IMR-90 (cell line): ENCODE measurements around the gene MEPCE. TPM values are rescaled to one million over a fixed set of nuclear protein-coding genes. Genes with fewer than 3 reads are reported as not detected.

Source experiments
- ATAC-seq: fragments of 200-7000 bp; cut with Tn5 transposase; 2 replicates; pipeline ENCODE4 v1.9.1; 2020; ENCODE audit warnings: low read depth, mild to moderate bottlenecking, moderate library complexity
- BruUV-seq: library from RNA; stranded (reverse); fragments of 400-500 nt; replicated peaks from 2 replicates; lab custom pipeline; 2021; lab: Mats Ljungman, UMichigan
- CTCF ChIA-PET: fragments of 300-600 bp; formaldehyde crosslinking; extraction: SDS; loops from one replicate; lab custom pipeline; 2021; ENCODE audit warnings: antibody characterized with exemption; lab: Yijun Ruan, JAX
- POLR2A ChIA-PET: fragments of 300-600 bp; sonication (Branson Sonifier 250); formaldehyde crosslinking; loops from one replicate; lab custom pipeline; 2022; ENCODE audit warnings: antibody characterized with exemption; ENCODE audit not compliant: unreplicated experiment; lab: Charles Lee
- DNase-seq: peaks from one replicate; pipeline ENCODE4 v3.0.0; 2013
- H2AFZ ChIP-seq: replicated peaks from 2 replicates; pipeline ENCODE3; 2013; ENCODE audit warnings: low read length, mild to moderate bottlenecking; ENCODE audit not compliant: poor library complexity
- H2AK5ac ChIP-seq: 2 replicates; pipeline ENCODE4 v1.6.1; 2013; ENCODE audit warnings: low read depth, low read length, inconsistent platforms
- H2AK9ac ChIP-seq: replicated peaks from 2 replicates; pipeline ENCODE3; 2013; ENCODE audit warnings: mild to moderate bottlenecking, low read depth, low read length, moderate library complexity; ENCODE audit not compliant: poor library complexity
- H2BK120ac ChIP-seq: 2 replicates; pipeline ENCODE4 v1.6.1; 2013; ENCODE audit warnings: low read depth, low read length, inconsistent platforms
- H2BK15ac ChIP-seq: 3 replicates; pipeline ENCODE4 v1.6.1; 2013; ENCODE audit warnings: low read depth, low read length, inconsistent platforms
- H2BK20ac ChIP-seq: 2 replicates; pipeline ENCODE4 v1.6.1; 2013; ENCODE audit warnings: low read depth, mild to moderate bottlenecking, inconsistent platforms, low read length, moderate library complexity
- H2BK5ac ChIP-seq: 2 replicates; pipeline ENCODE4 v1.6.1; 2013; ENCODE audit warnings: mild to moderate bottlenecking, low read depth, low read length, inconsistent platforms; ENCODE audit not compliant: poor library complexity, severe bottlenecking
- H3K14ac ChIP-seq: replicated peaks from 2 replicates; pipeline ENCODE4 v1.6.1; 2013; ENCODE audit warnings: low read depth, low read length, inconsistent platforms
- H3K18ac ChIP-seq: 2 replicates; pipeline ENCODE4 v1.6.1; 2013; ENCODE audit warnings: low read depth, low read length, control low read depth
- H3K23ac ChIP-seq: 2 replicates; pipeline ENCODE4 v1.6.1; 2013; ENCODE audit warnings: low read depth, low read length, inconsistent platforms
- H3K27ac ChIP-seq: 2 replicates; pipeline ENCODE4 v1.5.1; 2013; ENCODE audit warnings: mild to moderate bottlenecking, control low read depth, low read length; ENCODE audit not compliant: insufficient read depth
- H3K27me3 ChIP-seq: 2 replicates; pipeline ENCODE4 v1.6.1; 2013; ENCODE audit warnings: low read length; ENCODE audit not compliant: control insufficient read depth, insufficient read depth
- H3K36me3 ChIP-seq: 2 replicates; pipeline ENCODE4 v1.6.1; 2013; ENCODE audit warnings: low read length, mixed read lengths; ENCODE audit not compliant: control insufficient read depth, insufficient read depth
- H3K4ac ChIP-seq: 2 replicates; pipeline ENCODE4 v1.6.1; 2013; ENCODE audit warnings: low read depth, low read length, inconsistent platforms
- H3K4me1 ChIP-seq: 2 replicates; pipeline ENCODE4 v1.6.1; 2013; ENCODE audit warnings: low read length, mixed read lengths; ENCODE audit not compliant: control insufficient read depth, insufficient read depth
- H3K4me2 ChIP-seq: 2 replicates; pipeline ENCODE4 v1.6.1; 2013; ENCODE audit warnings: low read depth, mild to moderate bottlenecking, control low read depth, low read length, moderate library complexity
- H3K4me3 ChIP-seq: 2 replicates; pipeline ENCODE4 v1.5.1; 2013; ENCODE audit warnings: low read depth, mild to moderate bottlenecking, control low read depth, low read length, moderate library complexity; ENCODE audit not compliant: insufficient read depth
- H3K56ac ChIP-seq: 2 replicates; pipeline ENCODE4 v1.6.1; 2013; ENCODE audit warnings: low read length, inconsistent platforms; ENCODE audit not compliant: insufficient read depth; ENCODE audit errors: extremely low read depth
- H3K79me1 ChIP-seq, 2 experiments: 2 replicates each; pipeline ENCODE4 v1.6.1; 2013; ENCODE audit warnings: low read length in 2 of 2, inconsistent platforms in 1 of 2, low read depth in 1 of 2
- H3K9ac ChIP-seq: 2 replicates; pipeline ENCODE4 v1.6.1; 2013; ENCODE audit warnings: low read depth, low read length, control low read depth
- H3K9me1 ChIP-seq: 2 replicates; pipeline ENCODE4 v1.6.1; 2013; ENCODE audit warnings: low read length, inconsistent platforms; ENCODE audit not compliant: insufficient read depth
- H3K9me3 ChIP-seq: 2 replicates; pipeline ENCODE4 v1.6.1; 2013; ENCODE audit warnings: low read length; ENCODE audit not compliant: control insufficient read depth, insufficient read depth
- H4K20me1 ChIP-seq: 2 replicates; pipeline ENCODE4 v1.6.1; 2013; ENCODE audit warnings: low read length, inconsistent platforms; ENCODE audit not compliant: insufficient read depth
- H4K5ac ChIP-seq: 2 replicates; pipeline ENCODE4 v1.6.1; 2013; ENCODE audit warnings: mild to moderate bottlenecking, low read depth, low read length, control low read depth
- H4K8ac ChIP-seq, 2 experiments: 2 replicates each; pipeline ENCODE4 v1.6.1; 2013; ENCODE audit warnings: low read depth in 2 of 2, low read length in 2 of 2, control low read depth in 1 of 2, inconsistent platforms in 1 of 2
- H4K91ac ChIP-seq: 2 replicates; pipeline ENCODE4 v1.6.1; 2013; ENCODE audit warnings: low read depth, low read length, inconsistent platforms; ENCODE audit not compliant: insufficient read depth
- CEBPB ChIP-seq: IDR thresholded peaks from 2 replicates; pipeline ENCODE4 v1.6.1; 2012; ENCODE audit warnings: low read depth, low read length, improper control_type of control experiment
- CHD1 ChIP-seq: IDR thresholded peaks from 2 replicates; pipeline ENCODE4 v1.6.1; 2012; ENCODE audit warnings: low read depth, low read length, improper control_type of control experiment
- MAFK ChIP-seq: IDR thresholded peaks from 2 replicates; pipeline ENCODE4 v1.6.1; 2012; ENCODE audit warnings: low read depth, low read length, improper control_type of control experiment
- MAZ ChIP-seq: IDR thresholded peaks from 2 replicates; pipeline ENCODE4 v1.6.1; 2012; ENCODE audit warnings: low read depth, mild to moderate bottlenecking, low read length, improper control_type of control experiment, moderate library complexity, borderline replicate concordance
- MXI1 ChIP-seq: IDR thresholded peaks from 2 replicates; pipeline ENCODE4 v1.6.1; 2012; ENCODE audit warnings: low read depth, mild to moderate bottlenecking, low read length, moderate library complexity, borderline replicate concordance
- NFE2L2 ChIP-seq: fragments of 150-350 bp; IDR thresholded peaks from 2 replicates; pipeline ENCODE4 v1.6.1; 2016; ENCODE audit warnings: low read depth, mild to moderate bottlenecking, low read length
- POLR2A ChIP-seq: IDR thresholded peaks from 2 replicates; pipeline ENCODE4 v1.6.1; 2012; ENCODE audit warnings: mild to moderate bottlenecking, low read depth, low read length
- RAD21 ChIP-seq: IDR thresholded peaks from 2 replicates; pipeline ENCODE4 v1.6.1; 2012; ENCODE audit warnings: low read length, improper control_type of control experiment
- RCOR1 ChIP-seq: IDR thresholded peaks from 2 replicates; pipeline ENCODE4 v1.6.1; 2012; ENCODE audit warnings: mild to moderate bottlenecking, low read length, improper control_type of control experiment; ENCODE audit not compliant: insufficient replicate concordance
- RFX5 ChIP-seq: IDR thresholded peaks from 2 replicates; pipeline ENCODE4 v1.8.0; 2012; ENCODE audit warnings: low read depth, mild to moderate bottlenecking, low read length, moderate library complexity
- WGBS, 2 experiments: methylation state at CpG; one replicate each; pipeline versions ENCODE4 v1.1.5 to v1.1.7; 2013; ENCODE audit warnings: missing lambda C conversion rate in 2 of 2; ENCODE audit not compliant: insufficient read length in 1 of 2; ENCODE audit errors: extremely low coverage in 2 of 2; 5-methylcytosine and 5-hydroxymethylcytosine counted together
- dilution Hi-C: fragments of 300-500 bp; cut with HindIII; formaldehyde crosslinking; loops from one replicate; pipeline ENCODE4 v1.14.3; 2018; ENCODE audit warnings: low sequenced_read_pairs; ENCODE audit not compliant: unreplicated experiment
- in situ Hi-C: fragments of 300-500 bp; cut with MboI; formaldehyde crosslinking; loops from 3 replicates; pipeline ENCODE4 v1.14.3; 2019; ENCODE audit warnings: low sequenced_read_pairs, inconsistent platforms, mixed read lengths
- intact Hi-C: fragments of 100-400 bp; cut with micrococcal nuclease; formaldehyde crosslinking; loops from 2 replicates; pipeline ENCODE4 v1.10.0; 2022
- polyA plus RNA-seq, 3 experiments: library from polyadenylated mRNA; depleted of rRNA; stranded (reverse); fragments of >200 nt; gene quantifications; 2 replicates each; pipeline ENCODE4 v1.2.3, GENCODE V29; 2012; ENCODE audit warnings: low replicate concordance in 1 of 3
- total RNA-seq: library from RNA; depleted of rRNA; stranded (reverse); fragments of >200 nt; gene quantifications from 2 replicates; pipeline ENCODE4 v1.2.3, GENCODE V29; 2012
- TF ChIP-seq, protein P1 (sequence below): fragments of 150-350 bp; IDR thresholded peaks from 2 replicates; pipeline ENCODE4 v1.6.1; 2017; ENCODE audit warnings: mild to moderate bottlenecking, antibody characterized with exemption, low read length, low read depth
- TF ChIP-seq, protein P2 (sequence below): fragments of 150-350 bp; IDR thresholded peaks from 2 replicates; pipeline ENCODE4 v1.6.1; 2016; ENCODE audit warnings: low read depth, mild to moderate bottlenecking, low read length, moderate library complexity, borderline replicate concordance

Gene MEPCE
- total and polyA plus RNA-seq, 2 of the 4 experiments (the other 2 are of a cell fraction): 18.2 to 22.9 TPM

DNA sequence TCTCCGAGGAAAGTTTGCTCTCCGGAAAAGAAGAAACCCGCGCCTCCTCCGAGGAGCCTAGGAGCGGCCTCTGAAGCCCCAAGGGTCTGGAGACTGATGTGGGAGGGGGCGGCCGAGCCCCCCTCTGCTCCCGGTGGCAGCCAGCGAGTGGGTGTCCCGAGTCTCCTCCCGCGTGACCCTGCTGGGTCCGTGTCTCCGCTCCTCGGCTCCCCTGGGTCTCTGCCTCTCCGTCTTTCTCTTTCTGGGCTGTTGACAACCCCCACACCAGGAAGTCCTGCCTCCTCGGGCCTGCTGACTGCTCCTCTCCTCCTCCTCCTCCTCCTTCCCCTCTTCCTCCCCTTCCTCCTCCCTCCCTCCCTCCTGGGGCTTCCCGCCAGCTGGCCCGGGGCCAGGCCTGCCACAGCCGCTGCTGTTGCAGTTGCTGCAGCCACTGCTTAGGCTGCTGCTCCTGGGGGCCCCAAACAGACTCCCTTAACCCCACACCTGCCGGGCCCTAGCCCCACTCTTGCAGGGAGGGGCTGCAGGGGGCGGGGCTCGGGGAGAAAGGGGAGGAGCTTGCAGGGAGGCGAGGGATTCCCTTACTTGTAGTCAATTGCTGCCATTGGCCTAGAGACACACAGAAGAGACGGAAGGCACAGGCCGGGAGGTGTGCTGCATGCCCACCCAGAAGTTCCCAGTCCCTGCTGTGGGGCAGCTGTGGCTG is 49.5 kb downstream of the MEPCE start, which contains the start of gene TSC22D4:
TSC22D4 (minus strand) TSS at position 257 of the 703 bp plus-strand sequence. CDS start 1,176 bp downstream, outside the sequence.
- H2BK15ac ChIP-seq: peak within 1 kb of the TSS; percentile 5; the same call in 1 of the 3 replicates
- H3K9ac ChIP-seq: peak within 1 kb of the TSS; percentile 92
- BruUV-seq: no TSS peak
- CTCF ChIA-PET: interaction anchor here (0.6 to 0.8 kb wide), 2 partner anchors 29 to 80 kb away, joined by 3 to 6 read pairs; no protein-coding TSS in a partner anchor
- peaks cover 16% of the 10 kb centered on the region; the same call in 1 of the 2 replicates for H3K36me3 ChIP-seq
- H4K8ac ChIP-seq: peak within 1 kb of the TSS; percentile 81 to 86
- peak within 1 kb of the TSS; percentile 80 for H3K27ac ChIP-seq
- H2BK20ac ChIP-seq: no peak within 1 kb of the TSS
- H2BK5ac ChIP-seq: peak within 1 kb of the TSS; percentile 82
- peaks cover 20 to 41% of the 10 kb centered on the region in 2 experiments; a peak in 3 of 4 replicates for H3K79me1 ChIP-seq
- in situ Hi-C loops (loop anchor here (10.0 kb wide), 1 partner anchor 196 kb away; the partner anchor contains the start of gene GNB2), dilution Hi-C loops (no loop called here), intact Hi-C loops (loop anchor here (5.0 kb wide), 1 partner anchor 68 kb away; no protein-coding TSS in a partner anchor)
- no peaks in the 10 kb centered on the region for H3K9me3 ChIP-seq
- TF ChIP-seq POLR2A (peak; percentile 65; the same call in 1 of the 2 replicates), RFX5 (no peak), RCOR1 (no peak), CHD1 (no peak), MAZ (peak; percentile 99), CEBPB (no peak), MAFK (no peak), MXI1 (peak; percentile 65; the same call in 1 of the 2 replicates), NFE2L2 (no peak), RAD21 (no peak)
- TF ChIP-seq, protein P1, sequence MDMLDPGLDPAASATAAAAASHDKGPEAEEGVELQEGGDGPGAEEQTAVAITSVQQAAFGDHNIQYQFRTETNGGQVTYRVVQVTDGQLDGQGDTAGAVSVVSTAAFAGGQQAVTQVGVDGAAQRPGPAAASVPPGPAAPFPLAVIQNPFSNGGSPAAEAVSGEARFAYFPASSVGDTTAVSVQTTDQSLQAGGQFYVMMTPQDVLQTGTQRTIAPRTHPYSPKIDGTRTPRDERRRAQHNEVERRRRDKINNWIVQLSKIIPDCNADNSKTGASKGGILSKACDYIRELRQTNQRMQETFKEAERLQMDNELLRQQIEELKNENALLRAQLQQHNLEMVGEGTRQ: peak; percentile 36; the same call in 1 of the 2 replicates
- TF ChIP-seq, protein P2, sequence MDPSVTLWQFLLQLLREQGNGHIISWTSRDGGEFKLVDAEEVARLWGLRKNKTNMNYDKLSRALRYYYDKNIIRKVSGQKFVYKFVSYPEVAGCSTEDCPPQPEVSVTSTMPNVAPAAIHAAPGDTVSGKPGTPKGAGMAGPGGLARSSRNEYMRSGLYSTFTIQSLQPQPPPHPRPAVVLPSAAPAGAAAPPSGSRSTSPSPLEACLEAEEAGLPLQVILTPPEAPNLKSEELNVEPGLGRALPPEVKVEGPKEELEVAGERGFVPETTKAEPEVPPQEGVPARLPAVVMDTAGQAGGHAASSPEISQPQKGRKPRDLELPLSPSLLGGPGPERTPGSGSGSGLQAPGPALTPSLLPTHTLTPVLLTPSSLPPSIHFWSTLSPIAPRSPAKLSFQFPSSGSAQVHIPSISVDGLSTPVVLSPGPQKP: no peak
- peaks cover 26% of the 10 kb centered on the region for H4K20me1 ChIP-seq
- H3K4ac ChIP-seq: peak within 1 kb of the TSS; percentile 77
- peak within 1 kb of the TSS; percentile 30 for H3K18ac ChIP-seq
- H3K9me1 ChIP-seq: no peaks in the 10 kb centered on the region
- ATAC-seq: peak; percentile 81
- H2BK120ac ChIP-seq: peak within 1 kb of the TSS; percentile 43; the same call in 1 of the 2 replicates
- peak within 1 kb of the TSS; percentile 84; the same call in 1 of the 2 replicates for H4K5ac ChIP-seq
- DNase-seq: peak; percentile 92
- WGBS, 2 experiments: 0% methylated on average over 13 of the region's 27 CpGs; no CpG with 5 or more reads in 1 of the 2 experiments
- no peaks in the 10 kb centered on the region for H3K27me3 ChIP-seq
- H2AK5ac ChIP-seq: peak within 1 kb of the TSS; percentile 81
- H3K4me1 ChIP-seq: peaks cover 21% of the 10 kb centered on the region
- H3K4me2 ChIP-seq: peak within 1 kb of the TSS; percentile 93
- H2AK9ac ChIP-seq: peak within 1 kb of the TSS; percentile 99
- H2AFZ ChIP-seq: peak within 1 kb of the TSS; percentile 91
- peak within 1 kb of the TSS; percentile 70 for H4K91ac ChIP-seq
- H3K4me3 ChIP-seq: peak within 1 kb of the TSS; percentile 91
- H3K23ac ChIP-seq: peak within 1 kb of the TSS; percentile 81
- H3K56ac ChIP-seq: peak within 1 kb of the TSS; percentile 87; the same call in 1 of the 2 replicates
- peak within 1 kb of the TSS; percentile 70 for H3K14ac ChIP-seq
- POLR2A ChIA-PET: no interaction called here
